Measurements from ENCODE around the gene CCDC197. TPM values are rescaled to one million over a fixed set of nuclear protein-coding genes. Genes with fewer than 3 reads are reported as not detected.
A peak's percentile ranks its signal among the peaks of the same experiment; 100 is the strongest.

Gene CCDC197
- total RNA-seq, 1 donor from 2014 or later: not detected

- H3K27ac Mint-ChIP-seq: no peak overlapping the region
- no peaks in the 10 kb centered on the region for H3K36me3 ChIP-seq
- H3K4me1 ChIP-seq: no peaks in the 10 kb centered on the region
- peak overlapping the region; percentile 4 for H3K4me3 Mint-ChIP-seq
- no peaks in the 10 kb centered on the region for H3K9me3 Mint-ChIP-seq
- H4K20me1 ChIP-seq (ENCODE audit: low read depth): no peaks in the 10 kb centered on the region
- DNase-seq (ENCODE audit: low spot score): no peak
- TF ChIP-seq, protein P1, sequence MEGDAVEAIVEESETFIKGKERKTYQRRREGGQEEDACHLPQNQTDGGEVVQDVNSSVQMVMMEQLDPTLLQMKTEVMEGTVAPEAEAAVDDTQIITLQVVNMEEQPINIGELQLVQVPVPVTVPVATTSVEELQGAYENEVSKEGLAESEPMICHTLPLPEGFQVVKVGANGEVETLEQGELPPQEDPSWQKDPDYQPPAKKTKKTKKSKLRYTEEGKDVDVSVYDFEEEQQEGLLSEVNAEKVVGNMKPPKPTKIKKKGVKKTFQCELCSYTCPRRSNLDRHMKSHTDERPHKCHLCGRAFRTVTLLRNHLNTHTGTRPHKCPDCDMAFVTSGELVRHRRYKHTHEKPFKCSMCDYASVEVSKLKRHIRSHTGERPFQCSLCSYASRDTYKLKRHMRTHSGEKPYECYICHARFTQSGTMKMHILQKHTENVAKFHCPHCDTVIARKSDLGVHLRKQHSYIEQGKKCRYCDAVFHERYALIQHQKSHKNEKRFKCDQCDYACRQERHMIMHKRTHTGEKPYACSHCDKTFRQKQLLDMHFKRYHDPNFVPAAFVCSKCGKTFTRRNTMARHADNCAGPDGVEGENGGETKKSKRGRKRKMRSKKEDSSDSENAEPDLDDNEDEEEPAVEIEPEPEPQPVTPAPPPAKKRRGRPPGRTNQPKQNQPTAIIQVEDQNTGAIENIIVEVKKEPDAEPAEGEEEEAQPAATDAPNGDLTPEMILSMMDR (IDR thresholded peaks at IDR 0.05): no peak
- TF ChIP-seq EZH2 (IDR thresholded peaks at IDR 0.05) (no peak), EZH2phosphoT487 (IDR thresholded peaks at IDR 0.05) (no peak)
- H2AFZ ChIP-seq (replicated peaks): no peak overlapping the region
- H3K27me3 ChIP-seq: no peaks in the 10 kb centered on the region
- H3F3A ChIP-seq (ENCODE audit: low read depth): no peaks in the 10 kb centered on the region
- no peaks in the 10 kb centered on the region for H3K36me3 Mint-ChIP-seq
- H3K27me3 Mint-ChIP-seq (ENCODE audit: insufficient read depth, low read depth): peaks cover 7% of the 10 kb centered on the region
- H3K79me2 ChIP-seq (ENCODE audit: low read depth): no peaks in the 10 kb centered on the region
- no peaks in the 10 kb centered on the region for H3K9me3 ChIP-seq (ENCODE audit: low read depth)
- peaks cover 5% of the 10 kb centered on the region for H3K4me1 Mint-ChIP-seq
- no peak overlapping the region for H3K4me2 ChIP-seq
- H3K27ac ChIP-seq: no peak overlapping the region
- H3K9ac ChIP-seq: no peak overlapping the region
- H3K4me3 ChIP-seq: no peak overlapping the region
Measured at GRCh38 chr14:93964820-93965286, 32.2 kb upstream of the CCDC197 start.

DNA sequence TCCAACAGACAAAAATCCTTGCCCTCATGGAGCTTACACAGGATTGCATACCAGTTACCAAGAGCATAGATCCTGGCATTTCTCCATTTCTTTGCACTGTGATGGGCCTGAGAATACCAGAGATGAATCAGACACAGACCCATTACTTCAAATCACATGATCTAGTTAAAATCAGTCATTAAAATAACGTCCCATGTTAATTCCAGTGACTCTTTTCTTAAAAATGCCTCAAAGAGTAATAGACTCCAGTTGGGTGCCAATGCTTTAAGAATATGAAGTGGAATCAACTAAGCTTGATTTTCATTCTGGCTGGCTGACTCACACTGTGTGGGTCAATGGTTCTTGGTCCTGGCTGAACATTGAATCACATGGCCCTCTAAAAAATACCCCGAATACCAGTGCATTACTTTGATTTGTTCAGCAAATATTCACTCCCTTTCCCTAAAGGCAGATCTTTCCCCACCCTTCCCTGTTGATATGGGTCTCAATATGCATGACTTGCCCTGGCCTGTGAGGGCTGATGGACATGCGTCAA is 31.7 kb upstream of the CCDC197 start:
- Histone ChIP-seq H3F3A (ENCODE audit: low read depth) (no peaks in the 10 kb centered on the region), H4K20me1 (ENCODE audit: low read depth) (no peaks in the 10 kb centered on the region), H3K9ac (no peak overlapping the region), H3K9me3 (ENCODE audit: low read depth) (no peaks in the 10 kb centered on the region), H3K79me2 (ENCODE audit: low read depth) (no peaks in the 10 kb centered on the region), H3K4me3 (no peak overlapping the region), H3K27me3 (no peaks in the 10 kb centered on the region), H3K4me1 (no peaks in the 10 kb centered on the region), H2AFZ (replicated peaks) (no peak overlapping the region), H3K27ac (no peak overlapping the region), H3K36me3 (no peaks in the 10 kb centered on the region), H3K4me2 (no peak overlapping the region)
- Mint-ChIP-seq H3K4me1 (peaks cover 1% of the 10 kb centered on the region), H3K9me3 (no peaks in the 10 kb centered on the region), H3K27ac (no peak overlapping the region), H3K27me3 (ENCODE audit: insufficient read depth, low read depth) (peaks cover 7% of the 10 kb centered on the region), H3K4me3 (no peak overlapping the region), H3K36me3 (no peaks in the 10 kb centered on the region)
- TF ChIP-seq EZH2 (IDR thresholded peaks at IDR 0.05) (no peak), EZH2phosphoT487 (IDR thresholded peaks at IDR 0.05) (no peak)
- TF ChIP-seq, protein P1 (IDR thresholded peaks at IDR 0.05): no peak
- DNase-seq (ENCODE audit: low spot score): no peak

DNA sequence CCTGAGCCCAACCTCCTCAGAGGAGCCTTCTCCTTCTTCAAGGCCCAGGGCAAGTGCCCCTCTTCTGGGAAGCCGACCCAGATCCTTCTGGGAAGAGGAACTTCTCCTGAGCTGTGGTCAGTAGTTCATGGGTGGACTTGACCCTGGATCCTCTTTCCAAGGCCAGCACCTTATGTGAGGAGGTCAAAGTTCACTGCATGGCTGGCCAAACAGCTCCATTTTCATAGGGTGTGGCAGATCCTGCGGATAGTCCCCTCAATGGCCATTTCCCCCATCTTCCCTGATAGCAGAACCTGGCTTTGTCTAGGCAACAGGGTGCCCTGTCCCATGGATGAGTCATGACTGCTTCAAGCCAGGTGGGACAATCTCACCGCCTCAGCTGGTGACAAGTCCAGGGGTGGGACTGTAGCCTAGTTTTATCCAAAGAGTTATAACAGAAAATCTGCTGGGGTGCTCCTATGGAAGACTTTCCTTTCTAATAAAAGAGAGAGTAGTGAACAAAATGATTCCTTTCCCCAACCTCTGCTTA is 31.1 kb upstream of the CCDC197 start:
- TF ChIP-seq EZH2phosphoT487 (IDR thresholded peaks at IDR 0.05) (no peak), EZH2 (IDR thresholded peaks at IDR 0.05) (no peak)
- TF ChIP-seq, protein P1 (IDR thresholded peaks at IDR 0.05): no peak
- no peaks in the 10 kb centered on the region for H3K27me3 ChIP-seq
- H3K9ac ChIP-seq: no peak overlapping the region
- H2AFZ ChIP-seq (replicated peaks): no peak overlapping the region
- H3K36me3 ChIP-seq: no peaks in the 10 kb centered on the region
- no peaks in the 10 kb centered on the region for H3K9me3 Mint-ChIP-seq
- DNase-seq (ENCODE audit: low spot score): no peak
- no peak overlapping the region for H3K4me2 ChIP-seq
- H3K4me1 ChIP-seq: no peaks in the 10 kb centered on the region
- H3K4me3 Mint-ChIP-seq: no peak overlapping the region
- no peaks in the 10 kb centered on the region for H4K20me1 ChIP-seq (ENCODE audit: low read depth)
- H3K4me1 Mint-ChIP-seq: no peaks in the 10 kb centered on the region
- no peaks in the 10 kb centered on the region for H3F3A ChIP-seq (ENCODE audit: low read depth)
- no peak overlapping the region for H3K27ac ChIP-seq
- H3K27ac Mint-ChIP-seq: no peak overlapping the region
- no peaks in the 10 kb centered on the region for H3K9me3 ChIP-seq (ENCODE audit: low read depth)
- no peak overlapping the region for H3K4me3 ChIP-seq
- H3K79me2 ChIP-seq (ENCODE audit: low read depth): no peaks in the 10 kb centered on the region
- no peaks in the 10 kb centered on the region for H3K36me3 Mint-ChIP-seq
- peaks cover 5% of the 10 kb centered on the region for H3K27me3 Mint-ChIP-seq (ENCODE audit: insufficient read depth, low read depth)

All from neural progenitor cell (in vitro differentiated cells).